ENCODE results near the gene SAP30BP. TPM values are rescaled to one million over a fixed set of nuclear protein-coding genes. Genes with fewer than 3 reads are reported as not detected.

The SAP30BP gene
- total and polyA plus RNA-seq, 2 of the 13 experiments (the other 11 are each of a cell fraction or from before 2014, with no cell fraction given), result 67.7 to 99.4 TPM

DNA sequence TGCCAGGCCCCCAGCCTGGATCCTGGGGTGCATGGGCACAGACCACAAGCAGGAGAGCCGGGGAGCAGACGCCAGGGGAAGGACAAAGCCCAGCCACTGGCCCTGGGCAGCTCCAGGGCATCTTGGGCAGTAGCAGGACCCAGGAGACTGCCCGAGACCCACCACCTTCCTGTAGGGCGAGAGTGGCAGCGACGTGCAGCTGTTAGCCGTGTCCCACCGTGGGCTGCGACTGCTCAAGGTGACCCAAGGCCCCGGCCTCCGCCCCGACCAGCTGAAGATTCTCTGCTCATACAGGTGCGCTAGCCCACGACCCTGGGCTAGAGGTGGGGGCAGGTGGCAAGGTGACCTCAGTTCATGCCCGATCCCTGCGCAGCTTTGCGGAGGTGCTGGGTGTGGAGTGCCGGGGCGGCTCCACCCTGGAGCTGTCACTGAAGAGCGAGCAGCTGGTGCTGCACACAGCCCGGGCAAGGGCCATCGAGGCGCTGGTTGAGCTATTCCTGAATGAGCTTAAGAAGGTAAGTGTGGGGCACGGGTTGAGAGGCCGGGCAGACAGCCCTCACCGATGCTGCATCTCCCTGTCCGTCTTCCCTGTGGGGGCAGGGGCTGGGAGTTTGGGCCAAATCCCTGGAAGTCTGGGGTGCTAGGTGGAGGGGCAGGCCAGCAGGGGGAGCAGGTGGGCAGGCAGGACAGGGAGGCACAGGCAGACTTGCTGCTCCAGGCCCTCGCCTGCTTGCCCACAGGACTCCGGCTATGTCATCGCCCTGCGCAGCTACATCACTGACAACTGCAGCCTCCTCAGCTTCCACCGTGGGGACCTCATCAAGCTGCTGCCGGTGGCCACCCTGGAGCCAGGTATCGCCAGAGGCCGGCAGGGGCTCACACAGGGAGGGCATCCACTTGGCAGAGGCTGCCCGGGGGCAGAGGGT lies 47.4 kb upstream of the SAP30BP start (continued):
- TF ChIP-seq SNAPC4 (CRISPR knock-in tag; IDR thresholded peaks at IDR 0.05), result no peak
- TF ChIP-seq HNRNPLL (IDR thresholded peaks at IDR 0.05; ENCODE audit: low read depth, low read length, poor library complexity, severe bottlenecking), result peak; percentile 44
- no peak for TF ChIP-seq MIER3 (CRISPR knock-in tag; IDR thresholded peaks at IDR 0.05; ENCODE audit: borderline replicate concordance)
- peak; percentile 50 for TF ChIP-seq STAG1 (CRISPR knock-in tag; IDR thresholded peaks at IDR 0.05)
- no peak for TF ChIP-seq JDP2 (CRISPR knock-in tag; IDR thresholded peaks at IDR 0.05; ENCODE audit: borderline replicate concordance)
- no peak for TF ChIP-seq ZNF460 (CRISPR knock-in tag; IDR thresholded peaks at IDR 0.05; ENCODE audit: borderline replicate concordance)
- TF ChIP-seq SP140L (CRISPR knock-in tag; IDR thresholded peaks at IDR 0.05; ENCODE audit: borderline replicate concordance), result no peak
- TF ChIP-seq RBFOX2 (IDR thresholded peaks at IDR 0.05; ENCODE audit: low read depth, low read length), result no peak
- no peak for TF ChIP-seq ZNF563 (CRISPR knock-in tag; IDR thresholded peaks at IDR 0.05)
- TF ChIP-seq ZSCAN22 (CRISPR knock-in tag; IDR thresholded peaks at IDR 0.05), result no peak
- no peak for TF ChIP-seq ZNF225 (CRISPR knock-in tag; IDR thresholded peaks at IDR 0.05)
- no peak for TF ChIP-seq TAF1 (CRISPR knock-in tag; IDR thresholded peaks at IDR 0.05)
- TF ChIP-seq ZNF333 (CRISPR knock-in tag; IDR thresholded peaks at IDR 0.05; ENCODE audit: borderline replicate concordance), result no peak
- TF ChIP-seq ZNF567 (CRISPR knock-in tag; IDR thresholded peaks at IDR 0.05; ENCODE audit: borderline replicate concordance), result no peak
- TF ChIP-seq NRL (CRISPR knock-in tag; IDR thresholded peaks at IDR 0.05; ENCODE audit: borderline replicate concordance), result peak; percentile 27; the same call in 1 of the 2 replicates
- peak; percentile 9; the same call in 1 of the 2 replicates for TF ChIP-seq ZFY (CRISPR knock-in tag; IDR thresholded peaks at IDR 0.05)
- no peak for TF ChIP-seq RXRB (CRISPR knock-in tag; IDR thresholded peaks at IDR 0.05; ENCODE audit: borderline replicate concordance)
- no peak; the same call in 1 of the 2 replicates for TF ChIP-seq USF2 (IDR thresholded peaks at IDR 0.05; ENCODE audit: low read depth, low read length)
- no peak for TF ChIP-seq USF2 (CRISPR knock-in tag; IDR thresholded peaks at IDR 0.05; ENCODE audit: borderline replicate concordance)
- TF ChIP-seq ATAD3A (CRISPR knock-in tag; IDR thresholded peaks at IDR 0.05), result no peak
- TF ChIP-seq ATF7-NPFF (CRISPR knock-in tag; IDR thresholded peaks at IDR 0.05; ENCODE audit: low read depth), result no peak; the same call in 1 of the 2 replicates
- TF ChIP-seq HNF4G (IDR thresholded peaks at IDR 0.05; ENCODE audit: borderline replicate concordance, low read depth, low read length), result no peak
- no peak for TF ChIP-seq HNF4G (CRISPR knock-in tag; IDR thresholded peaks at IDR 0.05; ENCODE audit: borderline replicate concordance, low read depth)
- TF ChIP-seq MTA3 (CRISPR knock-in tag; IDR thresholded peaks at IDR 0.05), result no peak
